H1 (cell line): ENCODE data around the gene MYO18A. TPM values are rescaled to one million over a fixed set of nuclear protein-coding genes. Genes with fewer than 3 reads are reported as not detected.

Source experiments
- CTCF ChIA-PET: fragments of 300-600 bp; sonication (Branson Sonifier 250); formaldehyde crosslinking; loops from one replicate; lab custom pipeline; 2021; ENCODE audit not compliant: partially characterized antibody; lab: Charles Lee
- POLR2A ChIA-PET: fragments of 300-600 bp; sonication (Branson Sonifier 250); formaldehyde crosslinking; loops from one replicate; lab custom pipeline; 2021; ENCODE audit warnings: inconsistent platforms; ENCODE audit not compliant: partially characterized antibody; lab: Charles Lee
- DNase-seq, 2 experiments: peaks; one replicate each; pipeline versions ENCODE4 v3.0.0 to v3.0.0-alpha.2; 2010 to 2022; ENCODE audit warnings: low spot score in 2 of 2, low read depth in 1 of 2, mixed read lengths in 1 of 2
- FAIRE-seq: peaks from 2 replicates; lab custom pipeline; 2011; peaks lifted over from hg19 to GRCh38; lab: Jason Lieb, UNC
- H2AFZ ChIP-seq: 2 replicates; pipeline ENCODE4 v1.8.1; 2012; ENCODE audit warnings: low read length, inconsistent platforms
- H2AK5ac ChIP-seq: 2 replicates; pipeline ENCODE4 v1.6.1; 2013; ENCODE audit warnings: low read depth, low read length
- H2BK120ac ChIP-seq: replicated peaks from 2 replicates; pipeline ENCODE3; 2013; ENCODE audit warnings: low read depth, low read length, inconsistent platforms
- H2BK12ac ChIP-seq: 2 replicates; pipeline ENCODE4 v1.6.1; 2013; ENCODE audit warnings: low read depth, low read length
- H2BK15ac ChIP-seq: 2 replicates; pipeline ENCODE4 v1.6.1; 2013; ENCODE audit warnings: low read length
- H2BK20ac ChIP-seq: 2 replicates; pipeline ENCODE4 v1.6.1; 2013; ENCODE audit warnings: low read length
- H2BK5ac ChIP-seq: 2 replicates; pipeline ENCODE4 v1.6.1; 2013; ENCODE audit warnings: low read depth, low read length
- H3K14ac ChIP-seq: 2 replicates; pipeline ENCODE4 v1.6.1; 2013; ENCODE audit warnings: inconsistent platforms; ENCODE audit not compliant: insufficient read length
- H3K18ac ChIP-seq: 2 replicates; pipeline ENCODE4 v1.6.1; 2013; ENCODE audit warnings: low read length; ENCODE audit errors: extremely low read depth
- H3K23ac ChIP-seq: 2 replicates; pipeline ENCODE4 v1.6.1; 2013; ENCODE audit warnings: inconsistent platforms; ENCODE audit not compliant: insufficient read length
- H3K23me2 ChIP-seq: 2 replicates; pipeline ENCODE4 v1.6.1; 2013; ENCODE audit warnings: low read depth, low read length
- H3K27ac ChIP-seq: 2 replicates; pipeline ENCODE4 v1.6.1; 2011; ENCODE audit warnings: low read depth, low read length, inconsistent platforms
- H3K27me3 ChIP-seq, 4 experiments: replicated peaks in 1 of 4; 1 replicate in 1 of 4; 2 replicates in 3 of 4; pipeline versions ENCODE4 v1.6.1 to v1.8.1; 2011 to 2013; ENCODE audit warnings: low read length in 3 of 4, mild to moderate bottlenecking in 3 of 4, inconsistent platforms in 2 of 4, mixed read lengths in 2 of 4, moderate library complexity in 1 of 4; ENCODE audit not compliant: control insufficient read depth in 3 of 4, insufficient read depth in 3 of 4; ENCODE audit errors: extremely low read depth in 1 of 4
- H3K36me3 ChIP-seq, 4 experiments: 2 replicates each; pipeline versions ENCODE4 v1.6.1 to v1.8.1; 2011 to 2013; ENCODE audit warnings: mild to moderate bottlenecking in 4 of 4, low read length in 3 of 4, moderate library complexity in 2 of 4, control low read depth in 1 of 4, inconsistent platforms in 1 of 4; ENCODE audit not compliant: insufficient read depth in 4 of 4, control insufficient read depth in 2 of 4
- H3K4ac ChIP-seq: replicated peaks from 2 replicates; pipeline ENCODE3; 2013; ENCODE audit warnings: low read length, low read depth, mixed read lengths, inconsistent platforms; ENCODE audit not compliant: insufficient read length
- H3K4me1 ChIP-seq, 4 experiments: replicated peaks in 1 of 4; 1 replicate in 1 of 4; 2 replicates in 3 of 4; pipeline versions ENCODE4 v1.6.1 to v1.8.1; 2011 to 2013; ENCODE audit warnings: low read length in 3 of 4, inconsistent platforms in 2 of 4, mixed read lengths in 1 of 4; ENCODE audit not compliant: insufficient read depth in 4 of 4, control insufficient read depth in 3 of 4
- H3K4me2 ChIP-seq, 2 experiments: 2 replicates each; pipeline versions ENCODE4 v1.6.1 to v1.8.1; 2011 to 2013; ENCODE audit warnings: low read depth in 2 of 2, low read length in 2 of 2, control low read depth in 1 of 2, inconsistent platforms in 1 of 2, mild to moderate bottlenecking in 1 of 2; ENCODE audit not compliant: insufficient read depth in 1 of 2
- H3K4me3 ChIP-seq, 4 experiments: fragments of 200-600, 300-600 bp in 1 of 4; sonication (generic), shearing (Covaris generic), sonication (Bioruptor Twin) in 1 of 4; 2 replicates each; pipeline versions ENCODE4 v1.5.1 to v1.8.1; 2011 to 2016; ENCODE audit warnings: low read length in 4 of 4, low read depth in 3 of 4, control low read depth in 2 of 4, inconsistent platforms in 2 of 4, mild to moderate bottlenecking in 2 of 4, mixed read lengths in 1 of 4, moderate library complexity in 1 of 4; ENCODE audit not compliant: insufficient read depth in 2 of 4; ENCODE audit errors: extremely low read depth in 1 of 4
- H3K56ac ChIP-seq: replicated peaks from 2 replicates; pipeline ENCODE3; 2013; ENCODE audit warnings: low read depth, mild to moderate bottlenecking, mixed read lengths, low read length, inconsistent platforms; ENCODE audit not compliant: insufficient read length
- H3K79me1 ChIP-seq: 2 replicates; pipeline ENCODE4 v1.6.1; 2013; ENCODE audit warnings: low read depth, low read length, control low read depth
- H3K79me2 ChIP-seq, 2 experiments: 2 replicates each; pipeline versions ENCODE4 v1.6.1 to v1.8.1; 2012 to 2013; ENCODE audit warnings: low read length in 2 of 2, mild to moderate bottlenecking in 2 of 2, inconsistent platforms in 1 of 2; ENCODE audit not compliant: insufficient read depth in 2 of 2, control insufficient read depth in 1 of 2
- H3K9ac ChIP-seq, 4 experiments: replicated peaks in 1 of 4; 1 replicate in 1 of 4; 2 replicates in 3 of 4; pipeline versions ENCODE4 v1.6.1 to v1.8.1; 2011 to 2013; ENCODE audit warnings: low read depth in 3 of 4, low read length in 3 of 4, control low read depth in 2 of 4, mild to moderate bottlenecking in 2 of 4, moderate library complexity in 2 of 4, inconsistent platforms in 1 of 4; ENCODE audit errors: extremely low read depth in 1 of 4
- H3K9me3 ChIP-seq, 2 experiments: 2 replicates each; pipeline versions ENCODE4 v1.6.1 to v1.8.1; 2012 to 2013; ENCODE audit warnings: mild to moderate bottlenecking in 2 of 2, moderate library complexity in 2 of 2, control low read depth in 1 of 2, inconsistent platforms in 1 of 2, low read depth in 1 of 2, low read length in 1 of 2, mixed read lengths in 1 of 2; ENCODE audit not compliant: insufficient read depth in 2 of 2
- H4K20me1 ChIP-seq, 2 experiments: replicated peaks in 1 of 2; 2 replicates each; pipeline versions ENCODE3 to v1.8.1; 2011 to 2013; ENCODE audit warnings: inconsistent platforms in 2 of 2, low read length in 2 of 2, mild to moderate bottlenecking in 1 of 2; ENCODE audit not compliant: insufficient read depth in 2 of 2, control insufficient read depth in 1 of 2
- H4K5ac ChIP-seq: 2 replicates; pipeline ENCODE4 v1.6.1; 2013; ENCODE audit warnings: low read length, low read depth, mixed read lengths, inconsistent platforms; ENCODE audit not compliant: insufficient read length
- H4K8ac ChIP-seq: 2 replicates; pipeline ENCODE4 v1.8.0; 2013; ENCODE audit warnings: mild to moderate bottlenecking, moderate library complexity, low read length, inconsistent platforms; ENCODE audit not compliant: insufficient read depth; ENCODE audit errors: extremely low read depth
- H4K91ac ChIP-seq: replicated peaks from 2 replicates; pipeline ENCODE3; 2013; ENCODE audit warnings: low read length, mixed read lengths, inconsistent platforms; ENCODE audit not compliant: insufficient read length
- CTBP2 ChIP-seq: IDR thresholded peaks from 2 replicates; pipeline ENCODE4 v1.7.0; 2011; ENCODE audit warnings: borderline replicate concordance, mild to moderate bottlenecking, moderate library complexity, mixed read lengths, low read length; ENCODE audit not compliant: insufficient read depth, insufficient read length
- JUND ChIP-seq: IDR thresholded peaks from 2 replicates; pipeline ENCODE4 v1.6.1; 2011; ENCODE audit warnings: mild to moderate bottlenecking, improper control_type of control experiment, low read length
- POLR2AphosphoS5 ChIP-seq: IDR thresholded peaks from 2 replicates; pipeline ENCODE4 v1.6.1; 2011; ENCODE audit warnings: low read depth, low read length
- RAD21 ChIP-seq, 2 experiments: IDR thresholded peaks in 1 of 2; conservative IDR thresholded peaks in 1 of 2; 2 replicates each; pipeline ENCODE4 v1.6.1; 2011; ENCODE audit warnings: low read depth in 2 of 2, low read length in 2 of 2, improper control_type of control experiment in 1 of 2, inconsistent platforms in 1 of 2, mild to moderate bottlenecking in 1 of 2, moderate library complexity in 1 of 2
- RXRA ChIP-seq: IDR thresholded peaks from 2 replicates; pipeline ENCODE4 v1.6.1; 2011; ENCODE audit warnings: low read depth, mild to moderate bottlenecking, low read length, moderate library complexity; ENCODE audit not compliant: insufficient read depth
- SIN3A ChIP-seq, 2 experiments: IDR thresholded peaks in 1 of 2; conservative IDR thresholded peaks in 1 of 2; 2 replicates each; pipeline ENCODE4 v1.6.1; 2011 to 2012; ENCODE audit warnings: low read length in 2 of 2, improper control_type of control experiment in 1 of 2, low read depth in 1 of 2, mild to moderate bottlenecking in 1 of 2
- USF2 ChIP-seq: IDR thresholded peaks from 2 replicates; pipeline ENCODE4 v1.6.1; 2011; ENCODE audit warnings: low read length, improper control_type of control experiment
- WGBS, 2 experiments: shearing (Covaris generic) in 1 of 2; methylation state at CpG; one replicate each; pipeline versions ENCODE4 v1.1.6 to v1.1.7; 2013 to 2015; ENCODE audit warnings: low lambda C conversion rate in 2 of 2, mixed read lengths in 2 of 2, inconsistent platforms in 1 of 2, low coverage in 1 of 2, missing lambda C conversion rate in 1 of 2; ENCODE audit not compliant: insufficient replicate concordance in 2 of 2, insufficient coverage in 1 of 2, insufficient read length in 1 of 2; ENCODE audit errors: extremely low coverage in 1 of 2, missing lambda C conversion rate in 1 of 2; 5-methylcytosine and 5-hydroxymethylcytosine counted together
- polyA plus RNA-seq, 7 experiments: library from polyadenylated mRNA; depleted of rRNA in 3 of 7; stranded (reverse) in 5 of 7; unstranded in 2 of 7; fragments of >200 nt in 5 of 7; fragments of 200-250 nt in 2 of 7; gene quantifications; 1 replicate in 5 of 7; 2 replicates in 1 of 7; 4 replicates in 1 of 7; pipeline versions ENCODE4 v1.2.1 to v1.2.3, GENCODE V29; 2011 to 2013; ENCODE audit warnings: missing spikeins in 2 of 7, mixed read lengths in 2 of 7
- total RNA-seq: library from RNA; stranded (reverse); fragmentation: NEBNext Ultra II Directional; extraction: Animal tissue kit (Norgen Biotek cat#: 25700); gene quantifications from 2 replicates; pipeline ENCODE4 v1.2.1, GENCODE V29; 2021
- TF ChIP-seq, protein P1 (sequence below), 3 experiments: IDR thresholded peaks; 1 replicate in 2 of 3; 2 replicates in 1 of 3; pipeline versions ENCODE4 v1.5.1 to v1.6.1; 2011; ENCODE audit warnings: low read length in 3 of 3, mild to moderate bottlenecking in 3 of 3, inconsistent platforms in 2 of 3, low read depth in 1 of 3, moderate library complexity in 1 of 3; ENCODE audit not compliant: insufficient read depth in 1 of 3; ENCODE audit errors: control extremely low read depth in 1 of 3

The MYO18A gene
- total and polyA plus RNA-seq, 2 of the 8 experiments (the other 6 are each of a cell fraction or from before 2014, with no cell fraction given): 7.6 to 43.8 TPM

DNA sequence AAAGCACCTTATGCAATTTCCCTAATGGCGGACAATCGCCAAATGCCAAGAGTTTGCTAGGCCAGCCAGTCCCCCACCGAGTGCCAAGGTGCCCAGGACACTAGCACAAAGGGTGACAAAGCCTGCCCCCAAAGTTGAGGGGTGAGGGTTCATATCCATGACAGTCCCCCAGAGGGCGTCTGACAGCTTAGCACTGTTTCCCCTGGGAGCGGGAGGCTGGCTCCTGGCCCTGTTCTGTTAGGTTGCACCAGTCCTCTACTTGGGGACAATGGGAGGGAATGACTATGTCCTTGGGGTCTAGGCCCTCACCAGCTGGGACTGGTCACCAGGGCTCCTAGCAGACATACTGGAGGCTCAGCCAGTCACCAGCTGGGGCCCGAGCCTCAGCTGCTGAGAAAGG lies 66.9 kb downstream of the MYO18A start:
- no peaks in the 10 kb centered on the region for H3K79me2 ChIP-seq
- H4K91ac ChIP-seq: no peak overlapping the region
- no peak overlapping the region for H3K4me2 ChIP-seq
- WGBS, 2 experiments: 84% methylated on average over 6 of the region's 6 CpGs; no CpG with 5 or more reads in 1 of the 2 experiments
- H3K4me1 ChIP-seq: peaks cover 0 to 19% (median 12%) of the 10 kb centered on the region in 4 experiments; a peak in 6 of 7 replicates
- H3K9ac ChIP-seq: no peak overlapping the region
- no peak overlapping the region for H2AFZ ChIP-seq
- H2BK5ac ChIP-seq: no peak overlapping the region
- peaks cover 2% of the 10 kb centered on the region; the same call in 1 of the 2 replicates for H3K23me2 ChIP-seq
- no peak overlapping the region for H3K27ac ChIP-seq
- H2BK15ac ChIP-seq: no peak overlapping the region
- H3K9me3 ChIP-seq: no peaks in the 10 kb centered on the region
- no peak overlapping the region for H2BK120ac ChIP-seq
- no peaks in the 10 kb centered on the region for H4K20me1 ChIP-seq
- DNase-seq (no peak), FAIRE-seq (no peak)
- no peak overlapping the region for H3K4me3 ChIP-seq
- no peak overlapping the region for H4K8ac ChIP-seq
- no peak overlapping the region for H2BK20ac ChIP-seq
- no peaks in the 10 kb centered on the region for H3K79me1 ChIP-seq
- CTCF ChIA-PET: interaction anchor here (0.9 to 19.8 kb wide), 15 partner anchors 10 to 186 kb away, joined by 3 to 548 read pairs (median 17); partner anchors contain the start of genes PHF12 and SEZ6
- POLR2A ChIA-PET: interaction anchor here (0.6 to 2.8 kb wide), 5 partner anchors 10 to 162 kb away, joined by 3 to 13 read pairs (median 3); no protein-coding TSS in a partner anchor
- no peak overlapping the region for H3K14ac ChIP-seq
- H3K36me3 ChIP-seq: peaks cover 0 to 9% (median 2%) of the 10 kb centered on the region in 4 experiments; a peak in 4 of 8 replicates
- no peak overlapping the region for H4K5ac ChIP-seq
- H3K23ac ChIP-seq: no peak overlapping the region
- no peak overlapping the region for H3K4ac ChIP-seq
- no peaks in the 10 kb centered on the region for H3K27me3 ChIP-seq
- H3K56ac ChIP-seq: no peak overlapping the region
- no peak overlapping the region for H2BK12ac ChIP-seq
- no peak overlapping the region; the same call in 1 of the 2 replicates for H3K18ac ChIP-seq
- no peak overlapping the region for H2AK5ac ChIP-seq
- no peak for TF ChIP-seq USF2
- TF ChIP-seq, protein P1, sequence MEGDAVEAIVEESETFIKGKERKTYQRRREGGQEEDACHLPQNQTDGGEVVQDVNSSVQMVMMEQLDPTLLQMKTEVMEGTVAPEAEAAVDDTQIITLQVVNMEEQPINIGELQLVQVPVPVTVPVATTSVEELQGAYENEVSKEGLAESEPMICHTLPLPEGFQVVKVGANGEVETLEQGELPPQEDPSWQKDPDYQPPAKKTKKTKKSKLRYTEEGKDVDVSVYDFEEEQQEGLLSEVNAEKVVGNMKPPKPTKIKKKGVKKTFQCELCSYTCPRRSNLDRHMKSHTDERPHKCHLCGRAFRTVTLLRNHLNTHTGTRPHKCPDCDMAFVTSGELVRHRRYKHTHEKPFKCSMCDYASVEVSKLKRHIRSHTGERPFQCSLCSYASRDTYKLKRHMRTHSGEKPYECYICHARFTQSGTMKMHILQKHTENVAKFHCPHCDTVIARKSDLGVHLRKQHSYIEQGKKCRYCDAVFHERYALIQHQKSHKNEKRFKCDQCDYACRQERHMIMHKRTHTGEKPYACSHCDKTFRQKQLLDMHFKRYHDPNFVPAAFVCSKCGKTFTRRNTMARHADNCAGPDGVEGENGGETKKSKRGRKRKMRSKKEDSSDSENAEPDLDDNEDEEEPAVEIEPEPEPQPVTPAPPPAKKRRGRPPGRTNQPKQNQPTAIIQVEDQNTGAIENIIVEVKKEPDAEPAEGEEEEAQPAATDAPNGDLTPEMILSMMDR (IDR thresholded peaks at IDR 0.05; ENCODE audit: control extremely low read depth in 1 of 3, insufficient read depth in 1 of 3, low read depth in 1 of 3, low read length in 3 of 3): peak; percentile 38 to 60 (median 55); a peak in 3 of 4 replicates
- no peak for TF ChIP-seq RXRA
- TF ChIP-seq JUND: no peak
- 0 out of 4 replicates have a peak, but pooled peaks of 1 of the 2 experiments have one; percentile 32 for TF ChIP-seq SIN3A (conservative IDR thresholded peaks at IDR 0.05 in 1 of 2, IDR thresholded peaks at IDR 0.05 in 1 of 2; ENCODE audit: low read depth in 1 of 2, low read length in 2 of 2)
- TF ChIP-seq CTBP2: no peak
- TF ChIP-seq POLR2AphosphoS5: no peak
- TF ChIP-seq RAD21 (IDR thresholded peaks at IDR 0.05 in 1 of 2, conservative IDR thresholded peaks at IDR 0.05 in 1 of 2; ENCODE audit: low read depth in 2 of 2, low read length in 2 of 2): peak; percentile 3 to 23; a peak in 1 of 4 replicates
